Measurements from ENCODE around the gene AKNA. TPM values are rescaled to one million over a fixed set of nuclear protein-coding genes. Genes with fewer than 3 reads are reported as not detected.
"Not testable (repeated sequence)": the region's sequence is repeated elsewhere in the genome, so short reads cannot be mapped to it uniquely, and the experiment has no call there.

The AKNA gene
- total and polyA plus RNA-seq, 3 experiments from 2014 or later, result 45.6 to 126 (median 126) TPM

DNA sequence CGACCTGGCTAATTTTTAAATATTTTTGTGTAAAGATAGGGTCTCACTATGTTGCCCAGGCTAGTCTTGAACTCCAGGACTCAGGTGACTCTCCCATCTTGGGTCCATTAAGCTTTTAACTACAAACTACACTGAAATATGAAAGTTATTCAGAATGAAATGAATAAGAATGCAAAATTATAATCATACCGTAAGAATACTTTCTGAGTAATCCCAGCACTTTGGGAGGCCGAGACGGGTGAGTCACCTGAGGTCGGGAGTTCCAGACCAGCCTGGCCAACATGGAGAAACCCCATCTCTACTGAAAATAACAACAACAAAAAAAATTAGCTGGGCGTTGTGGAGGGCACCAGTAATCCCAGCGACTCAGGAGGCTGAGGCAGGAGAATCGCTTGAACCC, 66.0 kb downstream of the AKNA start:
- peak overlapping the region in 1 of 7 donors; percentile 40 for H3K4me3 Mint-ChIP-seq
- Histone ChIP-seq H3K27me3 (ENCODE audit: insufficient read depth, low read length, poor library complexity, severe bottlenecking) (no peaks in the 10 kb centered on the region), H3K36me3 (ENCODE audit: insufficient read depth, low read length) (no peaks in the 10 kb centered on the region), H3K4me3 (ENCODE audit: low read length) (no peak overlapping the region), H3K4me1 (ENCODE audit: insufficient read depth, low read length) (no peaks in the 10 kb centered on the region), H3K9me3 (ENCODE audit: low read length) (no peaks in the 10 kb centered on the region), H3K27ac (ENCODE audit: low read depth, low read length) (no peak overlapping the region)
- ChIA-PET POLR2A (no interaction called here), CTCF (no interaction called here)
- no peaks in the 10 kb centered on the region for H3K9me3 Mint-ChIP-seq
- no peaks in the 10 kb centered on the region for H3K36me3 Mint-ChIP-seq
- no peak for DNase-seq
- H3K27me3 Mint-ChIP-seq, result peaks cover 10 to 28% of the 10 kb centered on the region in 2 donors
- no peak overlapping the region for H3K27ac Mint-ChIP-seq
- H3K4me1 Mint-ChIP-seq, result no peaks in the 10 kb centered on the region

GRCh38 chr9:114320710-114321109, 67.1 kb downstream of the AKNA start:
- CTCF ChIA-PET; H3K4me3 ChIP-seq (ENCODE audit: low read length); H3K36me3 ChIP-seq (ENCODE audit: insufficient read depth, low read length); POLR2A ChIA-PET; H3K4me1 Mint-ChIP-seq; H3K4me3 Mint-ChIP-seq; H3K27me3 ChIP-seq (ENCODE audit: insufficient read depth, low read length, poor library complexity, severe bottlenecking); H3K27ac ChIP-seq (ENCODE audit: low read depth, low read length); H3K9me3 Mint-ChIP-seq; H3K36me3 Mint-ChIP-seq; H3K9me3 ChIP-seq (ENCODE audit: low read length); H3K4me1 ChIP-seq (ENCODE audit: insufficient read depth, low read length); H3K27ac Mint-ChIP-seq: not testable (repeated sequence)
- peaks cover 10 to 36% of the 10 kb centered on the region in 2 donors for H3K27me3 Mint-ChIP-seq
- peak in 1 of 5 donors; percentile 16 for DNase-seq

GRCh38 chr9:114319147-114319546, 68.6 kb downstream of the AKNA start:
- no peaks in the 10 kb centered on the region for H3K36me3 ChIP-seq (ENCODE audit: insufficient read depth, low read length)
- H3K9me3 ChIP-seq (ENCODE audit: low read length), result no peaks in the 10 kb centered on the region
- H3K27ac ChIP-seq (ENCODE audit: low read depth, low read length), result no peak overlapping the region
- H3K4me3 Mint-ChIP-seq, result no peak overlapping the region
- ChIA-PET POLR2A (no interaction called here), CTCF (no interaction called here)
- no peak overlapping the region for H3K4me3 ChIP-seq (ENCODE audit: low read length)
- no peak for DNase-seq
- no peaks in the 10 kb centered on the region for H3K36me3 Mint-ChIP-seq
- H3K9me3 Mint-ChIP-seq, result no peaks in the 10 kb centered on the region
- H3K4me1 ChIP-seq (ENCODE audit: insufficient read depth, low read length), result no peaks in the 10 kb centered on the region
- H3K27me3 Mint-ChIP-seq, result peaks cover 10 to 36% of the 10 kb centered on the region in 2 donors
- no peaks in the 10 kb centered on the region for H3K4me1 Mint-ChIP-seq
- H3K27ac Mint-ChIP-seq, result no peak overlapping the region
- H3K27me3 ChIP-seq (ENCODE audit: insufficient read depth, low read length, poor library complexity, severe bottlenecking), result no peaks in the 10 kb centered on the region

GRCh38 chr9:114318416-114318815, 69.4 kb downstream of the AKNA start:
- CTCF ChIA-PET, result no interaction called here

DNA sequence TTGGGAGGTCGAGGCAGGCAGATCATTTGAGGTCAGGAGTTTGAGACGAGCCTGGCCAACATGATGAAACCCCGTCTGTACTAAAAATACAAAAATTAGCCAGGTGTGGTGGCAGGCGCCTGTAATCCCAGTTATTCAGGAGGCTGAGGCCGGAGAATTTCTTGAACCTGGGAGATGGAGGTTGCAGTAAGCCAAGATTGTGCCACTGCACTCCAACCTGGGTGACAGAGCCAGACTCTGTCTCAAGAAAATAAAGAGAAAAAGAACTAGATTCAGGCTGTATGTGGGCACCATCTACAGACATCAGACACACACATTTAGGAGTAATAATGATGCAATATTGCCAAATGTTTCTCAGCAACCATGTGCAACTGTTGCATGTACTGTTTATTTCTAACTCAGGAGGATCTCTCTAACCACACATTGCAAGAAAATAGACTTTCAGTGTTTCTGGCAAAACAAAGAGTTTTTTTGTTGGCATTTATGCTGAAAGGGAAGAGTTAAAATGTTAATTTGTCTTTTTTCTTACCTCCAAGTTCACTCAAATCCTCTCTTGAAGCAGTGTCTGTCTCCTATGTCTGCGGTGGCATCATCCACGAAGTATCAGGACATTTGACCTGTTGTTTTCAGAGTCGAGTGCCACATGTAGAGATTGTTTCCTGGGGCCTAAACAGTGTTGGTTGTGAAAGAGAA, 70.0 kb downstream of the AKNA start:
- Mint-ChIP-seq H3K4me1 (no peaks in the 10 kb centered on the region), H3K36me3 (no peaks in the 10 kb centered on the region), H3K27ac (no peak overlapping the region), H3K4me3 (no peak overlapping the region), H3K9me3 (no peaks in the 10 kb centered on the region), H3K27me3 (peaks cover 10 to 36% of the 10 kb centered on the region in 2 donors)
- no peak for DNase-seq
- no peaks in the 10 kb centered on the region for H3K27me3 ChIP-seq (ENCODE audit: insufficient read depth, low read length, poor library complexity, severe bottlenecking)
- ChIA-PET POLR2A (no interaction called here), CTCF (no interaction called here)
- no peaks in the 10 kb centered on the region for H3K36me3 ChIP-seq (ENCODE audit: insufficient read depth, low read length)
- no peak overlapping the region for H3K4me3 ChIP-seq (ENCODE audit: low read length)
- no peak overlapping the region for H3K27ac ChIP-seq (ENCODE audit: low read depth, low read length)
- H3K9me3 ChIP-seq (ENCODE audit: low read length), result no peaks in the 10 kb centered on the region
- H3K4me1 ChIP-seq (ENCODE audit: insufficient read depth, low read length), result no peaks in the 10 kb centered on the region

More at GRCh38 chr9:114318416-114318815, 69.4 kb downstream of the AKNA start:
- Histone ChIP-seq H3K4me3 (ENCODE audit: low read length) (no peak overlapping the region), H3K9me3 (ENCODE audit: low read length) (no peaks in the 10 kb centered on the region), H3K36me3 (ENCODE audit: insufficient read depth, low read length) (no peaks in the 10 kb centered on the region), H3K27me3 (ENCODE audit: insufficient read depth, low read length, poor library complexity, severe bottlenecking) (no peaks in the 10 kb centered on the region), H3K4me1 (ENCODE audit: insufficient read depth, low read length) (no peaks in the 10 kb centered on the region), H3K27ac (ENCODE audit: low read depth, low read length) (no peak overlapping the region)
- peak in 1 of 5 donors; percentile 13 for DNase-seq
- POLR2A ChIA-PET, result no interaction called here
- H3K27ac Mint-ChIP-seq, result peak overlapping the region in 1 of 8 donors; percentile 43
- peaks cover 10 to 36% of the 10 kb centered on the region in 2 donors for H3K27me3 Mint-ChIP-seq
- H3K36me3 Mint-ChIP-seq, result no peaks in the 10 kb centered on the region
- no peaks in the 10 kb centered on the region for H3K4me1 Mint-ChIP-seq
- H3K4me3 Mint-ChIP-seq, result no peak overlapping the region
- H3K9me3 Mint-ChIP-seq, result no peaks in the 10 kb centered on the region

DNA sequence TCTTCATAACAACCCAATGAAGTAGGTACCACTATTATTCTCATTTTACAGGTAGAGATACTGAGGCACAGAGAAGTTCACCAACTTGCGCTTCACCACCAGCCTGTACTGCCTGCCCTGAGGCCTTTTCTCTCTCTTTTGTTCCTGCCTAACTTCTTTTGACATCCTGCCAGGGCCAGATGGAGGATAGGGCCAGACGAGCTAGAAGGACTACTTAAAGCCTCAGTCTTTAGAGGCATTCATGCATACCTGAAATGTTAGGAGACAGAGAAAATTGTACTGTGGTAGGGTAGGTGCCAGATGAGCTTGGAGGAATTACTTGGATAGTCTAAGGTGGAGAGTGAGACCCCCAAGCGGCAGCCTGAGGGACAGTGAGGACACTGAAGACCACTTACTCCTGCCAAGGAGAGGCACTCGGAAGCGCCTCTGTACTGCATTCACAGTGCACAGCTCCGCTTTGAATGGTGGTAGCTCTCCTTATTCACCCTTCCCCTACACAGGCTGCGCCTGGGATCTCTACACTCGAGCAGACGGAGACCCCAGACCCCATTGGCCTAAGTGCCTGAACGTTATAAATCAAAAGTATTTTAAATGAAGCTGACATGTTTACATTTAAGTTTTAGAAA, 71.1 kb downstream of the AKNA start:
- DNase-seq, result peak in 1 of 5 donors; percentile 15
- no peaks in the 10 kb centered on the region for H3K9me3 Mint-ChIP-seq
- no peak overlapping the region for H3K4me3 Mint-ChIP-seq
- Histone ChIP-seq H3K27me3 (ENCODE audit: insufficient read depth, low read length, poor library complexity, severe bottlenecking) (no peaks in the 10 kb centered on the region), H3K9me3 (ENCODE audit: low read length) (no peaks in the 10 kb centered on the region), H3K36me3 (ENCODE audit: insufficient read depth, low read length) (no peaks in the 10 kb centered on the region), H3K4me3 (ENCODE audit: low read length) (no peak overlapping the region), H3K4me1 (ENCODE audit: insufficient read depth, low read length) (no peaks in the 10 kb centered on the region), H3K27ac (ENCODE audit: low read depth, low read length) (no peak overlapping the region)
- H3K27me3 Mint-ChIP-seq, result peaks cover 10 to 29% of the 10 kb centered on the region in 2 donors
- no peaks in the 10 kb centered on the region for H3K4me1 Mint-ChIP-seq
- no peaks in the 10 kb centered on the region for H3K36me3 Mint-ChIP-seq
- POLR2A ChIA-PET, result no interaction called here
- H3K27ac Mint-ChIP-seq, result peak overlapping the region in 1 of 8 donors; percentile 29
- CTCF ChIA-PET, result no interaction called here

GRCh38 chr9:114315723-114316363, 71.9 kb downstream of the AKNA start:
- DNase-seq, result no peak
- no peaks in the 10 kb centered on the region for H3K4me1 ChIP-seq (ENCODE audit: insufficient read depth, low read length)
- no peaks in the 10 kb centered on the region for H3K36me3 ChIP-seq (ENCODE audit: insufficient read depth, low read length)
- H3K9me3 ChIP-seq (ENCODE audit: low read length), result no peaks in the 10 kb centered on the region
- H3K27ac Mint-ChIP-seq, result no peak overlapping the region
- POLR2A ChIA-PET, result no interaction called here
- no peaks in the 10 kb centered on the region for H3K9me3 Mint-ChIP-seq
- no peak overlapping the region for H3K4me3 Mint-ChIP-seq
- no peak overlapping the region for H3K27ac ChIP-seq (ENCODE audit: low read depth, low read length)
- CTCF ChIA-PET, result no interaction called here
- peaks cover 9 to 26% of the 10 kb centered on the region in 2 donors for H3K27me3 Mint-ChIP-seq
- H3K4me3 ChIP-seq (ENCODE audit: low read length), result no peak overlapping the region
- no peaks in the 10 kb centered on the region for H3K27me3 ChIP-seq (ENCODE audit: insufficient read depth, low read length, poor library complexity, severe bottlenecking)
- no peaks in the 10 kb centered on the region for H3K36me3 Mint-ChIP-seq
- no peaks in the 10 kb centered on the region for H3K4me1 Mint-ChIP-seq

GRCh38 chr9:114314881-114315722, 72.7 kb downstream of the AKNA start:
- ChIA-PET CTCF (no interaction called here), POLR2A (no interaction called here)
- Mint-ChIP-seq H3K4me3 (no peak overlapping the region), H3K27me3 (peaks cover 6 to 26% of the 10 kb centered on the region in 2 donors), H3K27ac (peak overlapping the region in 1 of 8 donors; percentile 76), H3K9me3 (no peaks in the 10 kb centered on the region), H3K36me3 (no peaks in the 10 kb centered on the region), H3K4me1 (no peaks in the 10 kb centered on the region)
- Histone ChIP-seq H3K36me3 (ENCODE audit: insufficient read depth, low read length) (no peaks in the 10 kb centered on the region), H3K4me1 (ENCODE audit: insufficient read depth, low read length) (no peaks in the 10 kb centered on the region), H3K27ac (ENCODE audit: low read depth, low read length) (no peak overlapping the region), H3K4me3 (ENCODE audit: low read length) (no peak overlapping the region), H3K9me3 (ENCODE audit: low read length) (no peaks in the 10 kb centered on the region), H3K27me3 (ENCODE audit: insufficient read depth, low read length, poor library complexity, severe bottlenecking) (no peaks in the 10 kb centered on the region)
- DNase-seq, result no peak
